Thoracic aorta (tissue), 2 donors: ENCODE measurements around the gene TOR1AIP1. TPM values are rescaled to one million over a fixed set of nuclear protein-coding genes. Genes with fewer than 3 reads are reported as not detected.

Experiments
- ATAC-seq: fragments of 150-250 bp; one replicate; pipeline ENCODE4 v1.8.0; 2017; ENCODE audit warnings: low read depth; ENCODE audit not compliant: insufficient number of reproducible peaks, low FRiP score
- DNase-seq: peaks from one replicate; pipeline ENCODE4 v3.0.0-alpha.2; 2020; ENCODE audit warnings: low spot score
- H3K27ac ChIP-seq, 2 donors: fragments of 200-600 bp; sonication (generic); 1 replicate in 1 of 2; 2 replicates in 1 of 2; pipeline ENCODE4 v1.5.1; 2016; ENCODE audit warnings: mild to moderate bottlenecking in 2 of 2, moderate library complexity in 2 of 2
- H3K27me3 ChIP-seq: fragments of 200-600 bp; sonication (generic); replicated peaks from 2 replicates; pipeline ENCODE4 v1.6.0; 2016; ENCODE audit warnings: mild to moderate bottlenecking; ENCODE audit not compliant: insufficient read depth
- H3K36me3 ChIP-seq: fragments of 200-600 bp; sonication (generic); one replicate; pipeline ENCODE4 v1.5.1; 2016
- H3K4me1 ChIP-seq, 2 donors: fragments of 200-600 bp; sonication (generic); 1 replicate in 1 of 2; 2 replicates in 1 of 2; pipeline versions ENCODE4 v1.5.1 to v1.6.0; 2016; ENCODE audit warnings: low read depth in 2 of 2, mild to moderate bottlenecking in 1 of 2; ENCODE audit not compliant: control insufficient read depth in 1 of 2
- H3K4me3 ChIP-seq: fragments of 200-600 bp; sonication (generic); 2 replicates; pipeline ENCODE4 v1.5.1; 2016; ENCODE audit warnings: mild to moderate bottlenecking
- H3K9me3 ChIP-seq: fragments of 200-600 bp; sonication (generic); 2 replicates; pipeline ENCODE4 v1.5.1; 2016
- total RNA-seq, 2 donors: library from RNA; depleted of rRNA; stranded (reverse); fragments of >200 nt; gene quantifications; one replicate each; pipeline versions ENCODE4 v1.1.0 to v1.2.3, GENCODE V29; 2016
- TF ChIP-seq, protein P1 (sequence below): fragments of 200-600 bp; sonication (generic); IDR thresholded peaks from one replicate; pipeline ENCODE4 v1.5.1; 2019; ENCODE audit warnings: antibody characterized with exemption

Gene TOR1AIP1
- total RNA-seq, 2 donors from 2014 or later = 99.5 to 106 TPM

DNA sequence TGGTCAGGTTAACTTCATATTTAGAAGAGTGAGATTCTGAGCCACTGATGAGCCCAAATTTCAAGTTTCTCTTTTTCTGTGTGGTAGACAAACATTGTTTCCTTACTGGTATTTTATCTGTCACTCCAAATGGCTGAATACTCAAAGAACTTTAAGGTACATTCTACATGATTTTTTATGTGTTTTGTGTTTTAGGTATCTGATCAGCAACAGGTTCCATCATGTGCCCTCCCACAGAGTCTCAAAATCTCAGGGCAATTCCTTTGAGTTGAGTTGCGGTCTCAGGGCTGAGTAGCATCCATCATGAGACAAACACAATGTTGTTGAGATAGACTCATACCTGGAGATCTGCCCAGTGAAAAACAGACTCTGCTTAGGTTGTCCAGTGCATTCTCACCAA lies 57.9 kb downstream of the TOR1AIP1 start:
- no peak for ATAC-seq
- no peak overlapping the region for H3K27ac ChIP-seq

DNA sequence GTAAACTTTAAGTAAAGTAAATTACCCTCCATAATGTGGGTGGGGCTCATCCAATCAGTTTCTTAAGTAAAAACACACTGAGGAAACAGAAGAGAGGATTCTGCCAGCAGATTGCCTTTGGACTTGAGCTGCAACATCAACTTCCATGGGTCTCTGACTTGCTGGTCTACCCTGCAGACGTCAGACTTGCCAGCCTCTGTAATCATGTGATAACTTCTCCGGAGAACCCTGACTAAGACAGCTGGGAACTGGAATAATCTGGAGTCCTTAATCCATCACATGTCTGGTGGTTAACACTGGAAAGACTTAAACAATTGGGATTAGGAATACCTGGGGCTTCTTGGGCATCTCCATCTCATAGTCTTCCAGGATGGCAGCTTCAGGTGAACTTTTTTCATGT lies 59.4 kb downstream of the TOR1AIP1 start:
- Histone ChIP-seq H3K36me3 (no peaks in the 10 kb centered on the region), H3K27me3 (no peaks in the 10 kb centered on the region), H3K9me3 (no peaks in the 10 kb centered on the region), H3K27ac (no peak overlapping the region), H3K4me3 (no peak overlapping the region), H3K4me1 (no peaks in the 10 kb centered on the region)
- TF ChIP-seq, protein P1, sequence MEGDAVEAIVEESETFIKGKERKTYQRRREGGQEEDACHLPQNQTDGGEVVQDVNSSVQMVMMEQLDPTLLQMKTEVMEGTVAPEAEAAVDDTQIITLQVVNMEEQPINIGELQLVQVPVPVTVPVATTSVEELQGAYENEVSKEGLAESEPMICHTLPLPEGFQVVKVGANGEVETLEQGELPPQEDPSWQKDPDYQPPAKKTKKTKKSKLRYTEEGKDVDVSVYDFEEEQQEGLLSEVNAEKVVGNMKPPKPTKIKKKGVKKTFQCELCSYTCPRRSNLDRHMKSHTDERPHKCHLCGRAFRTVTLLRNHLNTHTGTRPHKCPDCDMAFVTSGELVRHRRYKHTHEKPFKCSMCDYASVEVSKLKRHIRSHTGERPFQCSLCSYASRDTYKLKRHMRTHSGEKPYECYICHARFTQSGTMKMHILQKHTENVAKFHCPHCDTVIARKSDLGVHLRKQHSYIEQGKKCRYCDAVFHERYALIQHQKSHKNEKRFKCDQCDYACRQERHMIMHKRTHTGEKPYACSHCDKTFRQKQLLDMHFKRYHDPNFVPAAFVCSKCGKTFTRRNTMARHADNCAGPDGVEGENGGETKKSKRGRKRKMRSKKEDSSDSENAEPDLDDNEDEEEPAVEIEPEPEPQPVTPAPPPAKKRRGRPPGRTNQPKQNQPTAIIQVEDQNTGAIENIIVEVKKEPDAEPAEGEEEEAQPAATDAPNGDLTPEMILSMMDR = no peak
- DNase-seq = no peak
- ATAC-seq = no peak

More for the DNA sequence above, 57.9 kb downstream of the TOR1AIP1 start:
- H3K27me3 ChIP-seq = no peaks in the 10 kb centered on the region
- no peaks in the 10 kb centered on the region for H3K9me3 ChIP-seq
- no peaks in the 10 kb centered on the region for H3K36me3 ChIP-seq
- no peaks in the 10 kb centered on the region for H3K4me1 ChIP-seq
- H3K4me3 ChIP-seq = no peak overlapping the region
- TF ChIP-seq, protein P1 = no peak
- DNase-seq = no peak

DNA sequence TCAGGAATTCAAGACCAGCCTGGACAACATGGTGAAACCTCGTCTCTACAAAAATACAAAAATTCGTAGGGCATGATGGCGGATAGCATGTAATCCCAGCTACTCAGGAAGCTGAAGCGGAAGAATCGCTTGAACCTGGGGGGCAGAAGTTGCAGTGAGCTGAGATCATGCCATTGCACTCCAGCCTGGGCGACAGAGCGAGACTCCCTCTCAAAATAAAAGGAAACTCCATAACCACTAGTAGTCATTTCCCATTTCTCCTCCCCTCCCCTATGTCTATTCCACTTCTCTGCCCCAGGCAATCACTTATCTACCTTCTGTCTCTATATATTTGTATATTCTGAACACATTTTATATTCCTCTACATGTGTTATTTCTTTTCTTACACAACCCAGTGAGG lies 68.6 kb downstream of the TOR1AIP1 start:
- Histone ChIP-seq H3K4me1 (peaks cover 3 to 5% of the 10 kb centered on the region in 2 donors), H3K9me3 (no peaks in the 10 kb centered on the region), H3K27ac (no peak overlapping the region), H3K4me3 (no peak overlapping the region), H3K36me3 (no peaks in the 10 kb centered on the region), H3K27me3 (no peaks in the 10 kb centered on the region)
- DNase-seq = no peak
- ATAC-seq = no peak
- TF ChIP-seq, protein P1 = no peak

DNA sequence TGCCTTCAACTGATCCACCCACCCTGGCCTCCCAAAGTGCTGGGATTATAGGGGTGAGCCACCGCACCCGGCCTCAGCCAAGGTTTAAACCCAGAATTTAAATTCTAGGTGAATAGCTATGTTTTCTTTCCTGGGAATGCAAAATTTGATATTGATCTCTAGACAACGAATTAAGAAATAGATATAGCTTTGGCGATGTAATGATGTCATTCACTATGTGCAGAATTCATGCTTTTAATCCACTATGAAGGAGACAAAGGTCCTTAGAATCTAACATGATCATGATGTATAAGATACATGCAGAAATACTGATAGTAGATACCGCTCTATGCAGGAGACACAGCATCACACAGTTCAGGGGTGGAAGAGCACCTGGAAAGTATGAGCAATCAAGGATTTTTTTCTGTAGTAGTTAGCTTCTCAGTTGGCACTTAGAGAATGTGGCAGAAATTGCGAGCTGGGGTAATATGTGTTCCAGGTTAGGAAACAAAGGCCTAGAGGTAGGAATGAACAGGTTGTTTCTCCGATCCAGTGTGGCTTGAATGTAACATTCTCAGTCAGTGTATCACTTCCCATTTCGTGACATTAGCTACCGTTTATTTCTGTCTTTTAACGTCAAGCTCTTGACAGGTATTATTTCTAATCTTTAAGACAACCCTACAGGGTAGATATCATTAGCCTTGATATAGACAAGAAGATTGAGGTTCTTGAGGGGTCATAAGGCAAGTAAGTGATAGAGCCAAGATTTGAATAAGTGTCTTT lies 69.5 kb downstream of the TOR1AIP1 start:
- TF ChIP-seq, protein P1 = no peak
- no peaks in the 10 kb centered on the region for H3K9me3 ChIP-seq
- H3K27ac ChIP-seq = no peak overlapping the region
- peaks cover 12% of the 10 kb centered on the region in 2 donors for H3K4me1 ChIP-seq
- H3K27me3 ChIP-seq = no peaks in the 10 kb centered on the region
- DNase-seq (no peak), ATAC-seq (no peak)
- no peak overlapping the region for H3K4me3 ChIP-seq
- no peaks in the 10 kb centered on the region for H3K36me3 ChIP-seq

DNA sequence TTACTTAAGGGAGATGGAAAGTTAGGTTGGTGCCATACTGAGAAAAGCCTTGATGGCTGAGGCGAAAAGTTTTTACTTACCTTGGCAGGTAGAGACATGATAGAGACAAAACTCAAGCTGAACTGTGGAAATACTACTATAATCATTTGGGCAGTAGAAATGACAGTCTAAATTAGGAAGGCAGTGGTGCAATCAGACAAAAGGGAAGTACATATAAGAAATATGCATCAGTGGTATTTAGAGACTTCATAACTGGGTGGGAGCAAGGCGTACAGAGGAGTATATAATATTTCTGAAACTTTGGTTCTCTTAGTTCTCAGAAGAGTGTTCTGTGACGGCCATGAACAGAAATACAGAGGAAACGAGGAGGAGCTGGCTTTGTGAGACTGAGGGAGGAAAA lies 70.1 kb downstream of the TOR1AIP1 start:
- TF ChIP-seq, protein P1 = no peak
- H3K27me3 ChIP-seq = no peaks in the 10 kb centered on the region
- ATAC-seq (no peak), DNase-seq (no peak)
- no peak overlapping the region for H3K4me3 ChIP-seq
- no peaks in the 10 kb centered on the region for H3K36me3 ChIP-seq
- no peaks in the 10 kb centered on the region for H3K9me3 ChIP-seq
- no peak overlapping the region for H3K27ac ChIP-seq
- peaks cover 14 to 15% of the 10 kb centered on the region in 2 donors for H3K4me1 ChIP-seq
